Fibroblast of skin of left biceps (primary cell): ENCODE results near the gene WASHC2A.
A peak's percentile ranks its signal among the peaks of the same experiment; 100 is the strongest.
"Not testable (repeated sequence)": the region's sequence is repeated elsewhere in the genome, so short reads cannot be mapped to it uniquely, and the experiment has no call there.

ENCODE experiments used
- DNase-seq, 2 experiments: peaks; one replicate each; pipeline ENCODE4 v3.0.0-alpha.2; 2013; ENCODE audit warnings: low read depth in 2 of 2

WASHC2A gene

GRCh38 chr10:50152792-50153272 is 85.1 kb downstream of the WASHC2A start:
- no peak for DNase-seq

GRCh38 chr10:50157868-50158267 is 90.1 kb downstream of the WASHC2A start:
- DNase-seq: not testable (repeated sequence)

GRCh38 chr10:50159856-50160255 is 92.1 kb downstream of the WASHC2A start:
- DNase-seq: not testable (repeated sequence)

GRCh38 chr10:50165038-50165437 is 97.3 kb downstream of the WASHC2A start:
- not testable (repeated sequence) for DNase-seq

GRCh38 chr10:50167833-50168232 is 100.1 kb downstream of the WASHC2A start:
- DNase-seq: not testable (repeated sequence)

- DNase-seq: not testable (repeated sequence)
Observed at GRCh38 chr10:50169506-50169905, 101.8 kb downstream of the WASHC2A start.

- peak; percentile 76 to 82 for DNase-seq
Observed at GRCh38 chr10:50174788-50175525, 107.2 kb downstream of the WASHC2A start.
